K562 (cell line): ENCODE data around the gene NXT1. TPM values are rescaled to one million over a fixed set of nuclear protein-coding genes. Genes with fewer than 3 reads are reported as not detected.

Source experiments
- ATF7 ChIP-seq: fragments of 450-650 bp; IDR thresholded peaks from 2 replicates; pipeline ENCODE4 v1.7.1; 2014; ENCODE audit warnings: mild to moderate bottlenecking, moderate library complexity
- CBFA2T2 ChIP-seq: fragments of 450-650 bp; conservative IDR thresholded peaks from 2 replicates; pipeline ENCODE4 v1.6.1; 2017; ENCODE audit warnings: mild to moderate bottlenecking
- CBFA2T3 ChIP-seq: fragments of 450-650 bp; IDR thresholded peaks from 2 replicates; pipeline ENCODE4 v1.6.1; 2017
- CBFB ChIP-seq: sonication (generic); formaldehyde crosslinking; IDR thresholded peaks from 2 replicates; pipeline ENCODE4 v1.4.0; 2020; ENCODE audit warnings: mild to moderate bottlenecking, missing genetic modification reagents
- CBX5 ChIP-seq: IDR thresholded peaks from 2 replicates; pipeline ENCODE4 v1.6.1; 2014; ENCODE audit warnings: low read depth, borderline replicate concordance
- CC2D1A ChIP-seq: fragments of 450-650 bp; IDR thresholded peaks from 2 replicates; pipeline ENCODE4 v1.6.1; 2017; ENCODE audit warnings: mild to moderate bottlenecking
- CLOCK ChIP-seq: fragments of 250-450 bp; sonication (Bioruptor Pico); IDR thresholded peaks from 2 replicates; pipeline ENCODE4 v1.4.0; 2020; ENCODE audit warnings: mild to moderate bottlenecking, moderate library complexity, borderline replicate concordance
- FOXA1 ChIP-seq: fragments of 450-650 bp; IDR thresholded peaks from 2 replicates; pipeline ENCODE4 v1.6.1; 2016; ENCODE audit warnings: mild to moderate bottlenecking, borderline replicate concordance
- ILF3 ChIP-seq: fragments of 450-650 bp; IDR thresholded peaks from 2 replicates; pipeline ENCODE4 v1.6.1; 2018; ENCODE audit warnings: antibody characterized with exemption, mild to moderate bottlenecking, moderate library complexity, borderline replicate concordance
- LARP7 ChIP-seq: fragments of 450-650 bp; IDR thresholded peaks from 2 replicates; pipeline ENCODE4 v1.6.1; 2016
- MCM7 ChIP-seq, 2 experiments: fragments of 450-650 bp; IDR thresholded peaks; 2 replicates each; pipeline ENCODE4 v1.6.1; 2016 to 2018
- NR2C2 ChIP-seq, 2 experiments: fragments of 200-800 bp in 1 of 2; sonication (Bioruptor generic) in 1 of 2; sonication (generic) in 1 of 2; formaldehyde crosslinking in 1 of 2; IDR thresholded peaks; 2 replicates each; pipeline versions ENCODE4 v1.6.1 to v1.8.0; 2016 to 2022; ENCODE audit warnings: mild to moderate bottlenecking in 1 of 2, missing compliant biosample characterization in 1 of 2, missing genetic modification characterization in 1 of 2, missing genetic modification reagents in 1 of 2
- RB1 ChIP-seq: fragments of 450-650 bp; IDR thresholded peaks from 2 replicates; pipeline ENCODE4 v1.6.1; 2017; ENCODE audit warnings: low read depth, mild to moderate bottlenecking
- TEAD2 ChIP-seq: fragments of 450-650 bp; IDR thresholded peaks from 2 replicates; pipeline ENCODE4 v1.6.1; 2016; ENCODE audit warnings: missing genetic modification characterization, control low read depth, missing compliant biosample characterization
- TGIF2 ChIP-seq: sonication (generic); formaldehyde crosslinking; IDR thresholded peaks from 2 replicates; pipeline ENCODE4 v1.8.1; 2022; ENCODE audit warnings: mild to moderate bottlenecking, missing genetic modification reagents, moderate library complexity
- XRCC4 ChIP-seq: IDR thresholded peaks from one replicate; pipeline ENCODE4 v1.6.1; 2011; ENCODE audit not compliant: insufficient read depth, insufficient read length; ENCODE audit errors: extremely low read depth
- ZNF212 ChIP-seq: fragments of 450-650 bp; formaldehyde crosslinking; IDR thresholded peaks from 2 replicates; pipeline ENCODE4 v1.4.0; 2020; ENCODE audit warnings: mild to moderate bottlenecking
- ZNF609 ChIP-seq: sonication (generic); formaldehyde crosslinking; IDR thresholded peaks from 2 replicates; pipeline ENCODE4 v1.8.1; 2023; ENCODE audit warnings: missing genetic modification reagents, mild to moderate bottlenecking, borderline replicate concordance
- polyA plus RNA-seq, 8 experiments: library from polyadenylated mRNA; depleted of rRNA in 4 of 8; stranded (reverse) in 5 of 8; unstranded in 3 of 8; fragments of >200 nt; fragmentation: Nextera tagmentation in 2 of 8; fragmentation: Illumina TruSeq in 1 of 8; extraction: Ambion mirVana in 2 of 8; extraction: Trizol in 1 of 8; gene quantifications; 2 replicates each; pipeline versions ENCODE4 v1.2.1 to v1.2.3, GENCODE V29; 2011 to 2014; ENCODE audit warnings: inconsistent platforms in 1 of 8, missing spikeins in 1 of 8
- total RNA-seq, 7 experiments: library from RNA; depleted of rRNA in 6 of 7; stranded (reverse); fragments of >200 nt in 6 of 7; fragmentation: Illumina TruSeq in 2 of 7; extraction: Trizol in 2 of 7; gene quantifications; 2 replicates each; pipeline versions ENCODE4 v1.2.1 to v1.2.3, GENCODE V29; 2011 to 2021; ENCODE audit warnings: low replicate concordance in 1 of 7
- TF ChIP-seq, protein P1 (sequence below): IDR thresholded peaks from 2 replicates; pipeline ENCODE4 v1.6.1; 2011; ENCODE audit not compliant: insufficient read length; ENCODE audit errors: extremely low read depth
- TF ChIP-seq, protein P2 (sequence below), 2 experiments: fragments of 450-650 bp in 1 of 2; sonication (generic) in 1 of 2; formaldehyde crosslinking; conservative IDR thresholded peaks; 2 replicates each; pipeline versions ENCODE4 v1.4.0 to v1.8.1; 2020 to 2022; ENCODE audit warnings: mild to moderate bottlenecking in 1 of 2, missing genetic modification reagents in 1 of 2

NXT1 gene
- total and polyA plus RNA-seq, 9 of the 15 experiments (the other 6 are each of a cell fraction or from before 2014, with no cell fraction given): 7.7 to 50.9 (median 35.6) TPM

GRCh38 chr20:23361476-23362391 is 11.1 kb downstream of the NXT1 start, which contains the start of gene GZF1 (continued):
- TF ChIP-seq MCM7 (IDR thresholded peaks at IDR 0.05) (no peak), ZNF609 (CRISPR knock-in tag) (no peak), FOXA1 (no peak), ATF7 (peak; percentile 99), XRCC4 (no peak), CLOCK (no peak), CC2D1A (no peak), RB1 (no peak), NR2C2 (CRISPR knock-in tag; IDR thresholded peaks at IDR 0.05) (no peak), NR2C2 (tag; IDR thresholded peaks at IDR 0.05) (peak; percentile 73), TGIF2 (CRISPR knock-in tag) (no peak; the same call in 1 of the 2 replicates), CBX5 (no peak), ZNF212 (no peak), LARP7 (no peak), CBFB (peak; percentile 99), ILF3 (no peak), CBFA2T2 (peak; percentile 67), TEAD2 (tag) (no peak), CBFA2T3 (peak; percentile 40)
- TF ChIP-seq, protein P1, sequence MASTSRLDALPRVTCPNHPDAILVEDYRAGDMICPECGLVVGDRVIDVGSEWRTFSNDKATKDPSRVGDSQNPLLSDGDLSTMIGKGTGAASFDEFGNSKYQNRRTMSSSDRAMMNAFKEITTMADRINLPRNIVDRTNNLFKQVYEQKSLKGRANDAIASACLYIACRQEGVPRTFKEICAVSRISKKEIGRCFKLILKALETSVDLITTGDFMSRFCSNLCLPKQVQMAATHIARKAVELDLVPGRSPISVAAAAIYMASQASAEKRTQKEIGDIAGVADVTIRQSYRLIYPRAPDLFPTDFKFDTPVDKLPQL: no peak
- TF ChIP-seq, protein P2, sequence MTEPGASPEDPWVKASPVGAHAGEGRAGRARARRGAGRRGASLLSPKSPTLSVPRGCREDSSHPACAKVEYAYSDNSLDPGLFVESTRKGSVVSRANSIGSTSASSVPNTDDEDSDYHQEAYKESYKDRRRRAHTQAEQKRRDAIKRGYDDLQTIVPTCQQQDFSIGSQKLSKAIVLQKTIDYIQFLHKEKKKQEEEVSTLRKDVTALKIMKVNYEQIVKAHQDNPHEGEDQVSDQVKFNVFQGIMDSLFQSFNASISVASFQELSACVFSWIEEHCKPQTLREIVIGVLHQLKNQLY (CRISPR knock-in tag; conservative IDR thresholded peaks at IDR 0.05): no peak
